SH-SY5Y (cell line): ENCODE data around the gene KIAA1755.

Source experiments
- GATA2 ChIP-seq: IDR thresholded peaks from 2 replicates; pipeline ENCODE4 v1.6.1; 2011; ENCODE audit warnings: mild to moderate bottlenecking, low read depth, low read length
- GATA3 ChIP-seq: IDR thresholded peaks from 2 replicates; pipeline ENCODE4 v1.6.1; 2011; ENCODE audit warnings: low read depth, mild to moderate bottlenecking, low read length, moderate library complexity

DNA sequence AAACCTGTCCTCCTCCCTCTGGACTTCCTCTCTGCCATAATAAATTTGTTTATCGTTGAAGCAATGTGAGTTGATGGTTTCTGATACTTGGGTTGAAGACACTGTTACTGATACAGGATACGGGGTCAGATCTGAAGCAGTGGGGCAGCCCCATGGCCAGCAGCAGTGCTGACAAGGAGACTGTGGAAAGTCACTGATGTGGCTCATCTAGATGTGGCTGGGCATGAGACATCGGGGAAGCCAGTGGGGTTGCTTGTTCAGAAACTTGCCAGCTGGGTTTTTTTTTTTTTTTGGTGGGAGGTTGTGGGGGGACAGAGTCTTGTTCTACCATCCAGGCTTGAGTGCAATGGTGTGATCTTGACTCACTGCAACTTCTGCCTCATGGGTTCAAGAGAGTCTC is 40.8 kb upstream of the KIAA1755 start:
- TF ChIP-seq GATA3 (no peak), GATA2 (no peak)
